Endodermal cell (in vitro differentiated cells): Measurements from ENCODE around the gene KLHDC7B. TPM values are rescaled to one million over a fixed set of nuclear protein-coding genes. Genes with fewer than 3 reads are reported as not detected.

ENCODE experiments used
- DNase-seq: peaks from one replicate; pipeline ENCODE4 v3.0.0-alpha.2; 2017
- H3K27ac ChIP-seq: 2 replicates; pipeline ENCODE4 v1.5.1; 2013; ENCODE audit warnings: mild to moderate bottlenecking, low read depth, low read length, moderate library complexity
- H3K27me3 ChIP-seq: 2 replicates; pipeline ENCODE4 v1.6.1; 2013; ENCODE audit warnings: mild to moderate bottlenecking, low read length, moderate library complexity; ENCODE audit not compliant: insufficient read depth, control insufficient read depth, poor library complexity, severe bottlenecking
- H3K36me3 ChIP-seq: 2 replicates; pipeline ENCODE4 v1.7.0; 2013; ENCODE audit warnings: mild to moderate bottlenecking, low read length, moderate library complexity; ENCODE audit not compliant: control insufficient read depth, insufficient read depth
- H3K4me1 ChIP-seq: one replicate; pipeline ENCODE4 v1.7.0; 2013; ENCODE audit warnings: low read length; ENCODE audit not compliant: control insufficient read depth, insufficient read depth
- H3K4me3 ChIP-seq: 2 replicates; pipeline ENCODE4 v1.5.1; 2013; ENCODE audit warnings: mild to moderate bottlenecking, low read length, moderate library complexity
- H3K9ac ChIP-seq: 2 replicates; pipeline ENCODE4 v1.6.1; 2013; ENCODE audit warnings: mild to moderate bottlenecking, low read length, moderate library complexity; ENCODE audit not compliant: poor library complexity, severe bottlenecking; ENCODE audit errors: extremely low read depth
- H3K9me3 ChIP-seq: 2 replicates; pipeline ENCODE4 v1.6.1; 2013; ENCODE audit warnings: mild to moderate bottlenecking, low read length, moderate library complexity; ENCODE audit not compliant: control insufficient read depth
- H3K27ac Mint-ChIP-seq: 2 replicates; pipeline ENCODE4 v1.8.0; 2020; ENCODE audit warnings: mixed read lengths
- H3K27me3 Mint-ChIP-seq: 2 replicates; pipeline ENCODE4 v1.8.0; 2021; ENCODE audit warnings: mild to moderate bottlenecking, mixed read lengths; ENCODE audit not compliant: insufficient read depth
- H3K36me3 Mint-ChIP-seq: 2 replicates; pipeline ENCODE4 v1.8.0; 2020; ENCODE audit warnings: low read depth, mixed read lengths
- H3K4me1 Mint-ChIP-seq: 2 replicates; pipeline ENCODE4 v1.8.0; 2020; ENCODE audit warnings: mixed read lengths
- H3K4me3 Mint-ChIP-seq: 2 replicates; pipeline ENCODE4 v1.8.0; 2020; ENCODE audit warnings: mild to moderate bottlenecking, moderate library complexity, mixed read lengths
- H3K9me3 Mint-ChIP-seq: 2 replicates; pipeline ENCODE4 v1.8.0; 2020; ENCODE audit warnings: mild to moderate bottlenecking, mixed read lengths
- CTCF ChIP-seq: fragments of 200-600 bp; sonication (generic); conservative IDR thresholded peaks from 2 replicates; pipeline ENCODE4 v1.5.0; 2021; ENCODE audit warnings: antibody characterized with exemption, mild to moderate bottlenecking
- WGBS, 2 experiments: methylation state at CpG; one replicate each; pipeline versions ENCODE4 v1.1.5 to v1.1.7; 2013; ENCODE audit warnings: missing lambda C conversion rate in 2 of 2, mixed read lengths in 1 of 2; ENCODE audit not compliant: insufficient coverage in 1 of 2, insufficient read length in 1 of 2; 5-methylcytosine and 5-hydroxymethylcytosine counted together
- total RNA-seq, 2 donors: library from RNA; stranded (reverse); fragmentation: NEBNext Ultra II Directional in 1 of 2; extraction: Animal tissue kit (Norgen Biotek cat#: 25700) in 1 of 2; gene quantifications; 2 replicates in 1 of 2; 3 replicates in 1 of 2; pipeline ENCODE4 v1.2.1, GENCODE V29; 2021

KLHDC7B gene
- total RNA-seq, 2 donors from 2014 or later: not detected

- Mint-ChIP-seq H3K27me3 (peaks cover 55% of the 10 kb centered on the region), H3K27ac (peak within 1 kb of the TSS; percentile 65), H3K9me3 (no peaks in the 10 kb centered on the region), H3K4me1 (peaks cover 9% of the 10 kb centered on the region), H3K36me3 (peaks cover 3% of the 10 kb centered on the region), H3K4me3 (peak within 1 kb of the TSS; percentile 86)
- Histone ChIP-seq H3K36me3 (peaks cover 4% of the 10 kb centered on the region), H3K4me1 (no peaks in the 10 kb centered on the region), H3K27ac (no peak within 1 kb of the TSS), H3K4me3 (peak within 1 kb of the TSS; percentile 93), H3K9me3 (no peaks in the 10 kb centered on the region), H3K9ac (peak within 1 kb of the TSS; percentile 41), H3K27me3 (peaks cover 34% of the 10 kb centered on the region)
- peak; percentile 99 for DNase-seq
- 3 to 8% methylated on average over 15 to 56 of the region's 61 CpGs for WGBS, 2 experiments
- TF ChIP-seq CTCF: peak; percentile 98
Measured at GRCh38 chr22:50562523-50563412, 17.1 kb downstream of the KLHDC7B start, which contains the start of gene SYCE3. TSS of gene SYCE3 (minus strand) at chr22:50562919. CDS start at chr22:50556405, 6,514 bp downstream.

GRCh38 chr22:50563413-50564160 lies 17.9 kb downstream of the KLHDC7B start:
- WGBS, 2 experiments: 21 to 52% methylated on average over 7 to 17 of the region's 17 CpGs
- H3K27me3 ChIP-seq: peaks cover 30% of the 10 kb centered on the region
- H3K9me3 ChIP-seq: no peaks in the 10 kb centered on the region
- H3K4me1 ChIP-seq: no peaks in the 10 kb centered on the region
- Mint-ChIP-seq H3K4me3 (peak overlapping the region; percentile 86), H3K27ac (peak overlapping the region; percentile 65), H3K27me3 (peaks cover 51% of the 10 kb centered on the region), H3K36me3 (peaks cover 10% of the 10 kb centered on the region), H3K4me1 (peaks cover 9% of the 10 kb centered on the region), H3K9me3 (no peaks in the 10 kb centered on the region)
- peaks cover 10% of the 10 kb centered on the region for H3K36me3 ChIP-seq
- H3K4me3 ChIP-seq: peak overlapping the region; percentile 93
- no peak overlapping the region for H3K27ac ChIP-seq
- no peak for TF ChIP-seq CTCF
- DNase-seq: no peak
- peak overlapping the region; percentile 41 for H3K9ac ChIP-seq

- Mint-ChIP-seq H3K4me3 (no peak overlapping the region), H3K4me1 (peaks cover 9% of the 10 kb centered on the region), H3K36me3 (peaks cover 17% of the 10 kb centered on the region), H3K27ac (no peak overlapping the region), H3K9me3 (no peaks in the 10 kb centered on the region), H3K27me3 (peaks cover 44% of the 10 kb centered on the region)
- H3K9me3 ChIP-seq: no peaks in the 10 kb centered on the region
- peak; percentile 34 for DNase-seq
- WGBS, 2 experiments: 89 to 91% methylated on average over 11 of the region's 11 CpGs
- no peak overlapping the region for H3K9ac ChIP-seq
- no peak for TF ChIP-seq CTCF
- no peaks in the 10 kb centered on the region for H3K4me1 ChIP-seq
- no peak overlapping the region for H3K27ac ChIP-seq
- H3K4me3 ChIP-seq: no peak overlapping the region
- H3K27me3 ChIP-seq: peaks cover 26% of the 10 kb centered on the region
- peaks cover 17% of the 10 kb centered on the region for H3K36me3 ChIP-seq
Measured at GRCh38 chr22:50564289-50564688, 18.6 kb downstream of the KLHDC7B start.
